NK-92 (cell line): ENCODE measurements around the gene GPR137.

Source experiments
- DNase-seq: peaks from one replicate; lab custom pipeline; 2025; ENCODE audit not compliant: unreplicated experiment; lab: John Stamatoyannopoulos, UW

Gene GPR137

GRCh38 chr11:64249038-64249437 lies 36.6 kb upstream of the GPR137 start:
- DNase-seq: no peak

GRCh38 chr11:64249563-64250414 lies 35.9 kb upstream of the GPR137 start:
- DNase-seq: no peak

- no peak for DNase-seq
These were observed 35.1 kb upstream of the GPR137 start for GRCh38 chr11:64250415-64251015.

- DNase-seq: no peak
These were observed 34.5 kb upstream of the GPR137 start, which contains the start of gene PLCB3 for GRCh38 chr11:64251016-64251752. TSS of gene PLCB3 (plus strand) at chr11:64251530. CDS start at chr11:64251650, 120 bp downstream.

GRCh38 chr11:64251753-64252002 lies 34.0 kb upstream of the GPR137 start:
- DNase-seq: no peak

GRCh38 chr11:64252003-64252872 lies 33.4 kb upstream of the GPR137 start:
- no peak for DNase-seq

GRCh38 chr11:64253043-64253442 lies 32.6 kb upstream of the GPR137 start:
- no peak for DNase-seq

GRCh38 chr11:64253481-64253880 lies 32.2 kb upstream of the GPR137 start:
- DNase-seq: no peak

GRCh38 chr11:64254326-64254725 lies 31.3 kb upstream of the GPR137 start:
- DNase-seq: no peak

- DNase-seq: no peak
These were observed 30.2 kb upstream of the GPR137 start for GRCh38 chr11:64255135-64256128.

- no peak for DNase-seq
These were observed 29.3 kb upstream of the GPR137 start for GRCh38 chr11:64256300-64256699.

GRCh38 chr11:64258356-64258755 lies 27.3 kb upstream of the GPR137 start:
- DNase-seq: no peak

- no peak for DNase-seq
These were observed 26.6 kb upstream of the GPR137 start for GRCh38 chr11:64258946-64259532.

- DNase-seq: no peak
These were observed 26.0 kb upstream of the GPR137 start for GRCh38 chr11:64259533-64260067.

GRCh38 chr11:64260147-64260708 lies 25.4 kb upstream of the GPR137 start:
- no peak for DNase-seq

- no peak for DNase-seq
These were observed 24.0 kb upstream of the GPR137 start for GRCh38 chr11:64261556-64262080.

- no peak for DNase-seq
These were observed 23.2 kb upstream of the GPR137 start for GRCh38 chr11:64262271-64263002.
